H9 (cell line): ENCODE results near the gene KCNH4. TPM values are rescaled to one million over a fixed set of nuclear protein-coding genes. Genes with fewer than 3 reads are reported as not detected.

Experiments used
- DNase-seq: peaks from one replicate; pipeline ENCODE4 v3.0.0-alpha.2; 2017
- H2AFZ ChIP-seq: one replicate; pipeline ENCODE4 v1.6.1; 2013; ENCODE audit warnings: mild to moderate bottlenecking, low read length, control low read depth, moderate library complexity
- H2AK5ac ChIP-seq: 2 replicates; pipeline ENCODE4 v1.6.1; 2013; ENCODE audit warnings: low read length, control low read depth, mixed read lengths; ENCODE audit not compliant: insufficient read length
- H2BK120ac ChIP-seq: one replicate; pipeline ENCODE4 v1.6.1; 2013; ENCODE audit warnings: low read depth, mild to moderate bottlenecking, low read length, control low read depth, inconsistent platforms; ENCODE audit not compliant: poor library complexity, severe bottlenecking
- H2BK12ac ChIP-seq: 2 replicates; pipeline ENCODE4 v1.6.1; 2013; ENCODE audit warnings: low read length, control low read depth, mixed read lengths, low read depth; ENCODE audit not compliant: insufficient read length
- H2BK15ac ChIP-seq: 2 replicates; pipeline ENCODE4 v1.6.1; 2013; ENCODE audit warnings: low read depth, low read length, control low read depth
- H2BK20ac ChIP-seq: one replicate; pipeline ENCODE4 v1.6.1; 2013; ENCODE audit warnings: low read depth, mild to moderate bottlenecking, low read length, control low read depth, inconsistent platforms; ENCODE audit not compliant: poor library complexity, severe bottlenecking
- H2BK5ac ChIP-seq: 2 replicates; pipeline ENCODE4 v1.6.1; 2013; ENCODE audit warnings: low read length, control low read depth, mixed read lengths; ENCODE audit not compliant: insufficient read length
- H3K14ac ChIP-seq: 2 replicates; pipeline ENCODE4 v1.6.1; 2013; ENCODE audit warnings: low read length, control low read depth; ENCODE audit not compliant: insufficient read depth
- H3K18ac ChIP-seq: 2 replicates; pipeline ENCODE4 v1.6.1; 2013; ENCODE audit warnings: low read depth, mild to moderate bottlenecking, mixed read lengths, low read length, control low read depth; ENCODE audit not compliant: insufficient read length
- H3K23ac ChIP-seq: 2 replicates; pipeline ENCODE4 v1.6.1; 2013; ENCODE audit warnings: low read length, control low read depth, mixed read lengths, low read depth; ENCODE audit not compliant: insufficient read length
- H3K23me2 ChIP-seq: 2 replicates; pipeline ENCODE4 v1.6.1; 2013; ENCODE audit warnings: low read depth, mild to moderate bottlenecking, mixed read lengths, low read length, control low read depth; ENCODE audit not compliant: insufficient read length, poor library complexity, severe bottlenecking
- H3K27ac ChIP-seq: 2 replicates; pipeline ENCODE4 v1.5.1; 2013; ENCODE audit warnings: low read length, control low read depth, mixed read lengths, low read depth; ENCODE audit not compliant: insufficient read length
- H3K27me3 ChIP-seq: 2 replicates; pipeline ENCODE4 v1.6.1; 2013; ENCODE audit warnings: low read length, control low read depth, inconsistent platforms; ENCODE audit not compliant: insufficient read depth
- H3K4ac ChIP-seq: 2 replicates; pipeline ENCODE4 v1.6.1; 2013; ENCODE audit warnings: low read depth, mild to moderate bottlenecking, control low read depth, inconsistent platforms, low read length, moderate library complexity
- H3K4me1 ChIP-seq: 2 replicates; pipeline ENCODE4 v1.6.1; 2013; ENCODE audit warnings: low read length, control low read depth, inconsistent platforms; ENCODE audit not compliant: insufficient read depth
- H3K4me2 ChIP-seq: 2 replicates; pipeline ENCODE4 v1.6.1; 2013; ENCODE audit warnings: low read length, control low read depth, mixed read lengths; ENCODE audit not compliant: insufficient read length, insufficient read depth
- H3K56ac ChIP-seq: 2 replicates; pipeline ENCODE4 v1.6.1; 2013; ENCODE audit warnings: low read depth, mild to moderate bottlenecking, mixed read lengths, low read length, control low read depth; ENCODE audit not compliant: insufficient read length
- H3K79me1 ChIP-seq: 2 replicates; pipeline ENCODE4 v1.6.1; 2013; ENCODE audit warnings: low read depth, mild to moderate bottlenecking, moderate library complexity, low read length, control low read depth, inconsistent platforms; ENCODE audit not compliant: insufficient read depth, poor library complexity, severe bottlenecking
- H3K79me2 ChIP-seq: 2 replicates; pipeline ENCODE4 v1.6.1; 2013; ENCODE audit warnings: low read length, control low read depth, inconsistent platforms; ENCODE audit not compliant: insufficient read depth
- H3K9ac ChIP-seq: 2 replicates; pipeline ENCODE4 v1.6.1; 2013; ENCODE audit warnings: low read length, control low read depth, mixed read lengths; ENCODE audit not compliant: insufficient read length; ENCODE audit errors: extremely low read depth
- H3K9me3 ChIP-seq: one replicate; pipeline ENCODE4 v1.6.1; 2013; ENCODE audit warnings: low read depth, low read length, inconsistent platforms; ENCODE audit not compliant: control insufficient read depth
- H3T11ph ChIP-seq: one replicate; pipeline ENCODE4 v1.6.1; 2013; ENCODE audit warnings: mild to moderate bottlenecking, low read length, control low read depth, inconsistent platforms
- H4K20me1 ChIP-seq: one replicate; pipeline ENCODE4 v1.6.1; 2013; ENCODE audit not compliant: control insufficient read depth, insufficient read length, insufficient read depth
- H4K5ac ChIP-seq: 2 replicates; pipeline ENCODE4 v1.6.1; 2013; ENCODE audit warnings: low read depth, mild to moderate bottlenecking, mixed read lengths, low read length, control low read depth; ENCODE audit not compliant: insufficient read length
- H4K8ac ChIP-seq: replicated peaks from 2 replicates; pipeline ENCODE4 v1.6.1; 2013; ENCODE audit warnings: low read length, control low read depth, mixed read lengths, low read depth; ENCODE audit not compliant: insufficient read length
- H4K91ac ChIP-seq: 2 replicates; pipeline ENCODE4 v1.6.1; 2013; ENCODE audit warnings: low read depth, mild to moderate bottlenecking, moderate library complexity, mixed read lengths, low read length, control low read depth; ENCODE audit not compliant: insufficient read length
- H3K27ac Mint-ChIP-seq, 3 experiments: 2 replicates in 2 of 3; 3 replicates in 1 of 3; pipeline ENCODE4 v1.8.0; 2020 to 2021; ENCODE audit warnings: mixed read lengths in 3 of 3, mild to moderate bottlenecking in 1 of 3, moderate library complexity in 1 of 3
- H3K27me3 Mint-ChIP-seq: 2 replicates; pipeline ENCODE4 v1.8.0; 2021; ENCODE audit warnings: low read depth, mild to moderate bottlenecking, moderate library complexity, mixed read lengths
- H3K36me3 Mint-ChIP-seq, 3 experiments: 2 replicates in 2 of 3; 3 replicates in 1 of 3; pipeline ENCODE4 v1.8.0; 2020 to 2021; ENCODE audit warnings: low read depth in 3 of 3, mixed read lengths in 3 of 3; ENCODE audit not compliant: insufficient read depth in 1 of 3
- H3K4me1 Mint-ChIP-seq, 2 experiments: 2 replicates each; pipeline ENCODE4 v1.8.0; 2020; ENCODE audit warnings: mixed read lengths in 2 of 2
- H3K4me3 Mint-ChIP-seq, 2 experiments: 2 replicates in 1 of 2; 3 replicates in 1 of 2; pipeline ENCODE4 v1.8.0; 2020 to 2021; ENCODE audit warnings: mild to moderate bottlenecking in 2 of 2, mixed read lengths in 2 of 2, moderate library complexity in 1 of 2
- H3K9me3 Mint-ChIP-seq, 2 experiments: 2 replicates in 1 of 2; 3 replicates in 1 of 2; pipeline ENCODE4 v1.8.0; 2020; ENCODE audit warnings: mild to moderate bottlenecking in 2 of 2, mixed read lengths in 2 of 2, moderate library complexity in 1 of 2
- CTCF ChIP-seq: fragments of 200-600 bp; sonication (generic); conservative IDR thresholded peaks from 3 replicates; pipeline ENCODE4 v1.8.0; 2021; ENCODE audit warnings: antibody characterized with exemption, mild to moderate bottlenecking
- WGBS: extraction: QIAGEN DNeasy Blood & Tissue Kit; methylation state at CpG from one replicate; pipeline ENCODE4 v1.1.7; 2013; ENCODE audit warnings: missing lambda C conversion rate, low lambda C conversion rate, mixed read lengths; ENCODE audit not compliant: insufficient read length; ENCODE audit errors: extremely low coverage; 5-methylcytosine and 5-hydroxymethylcytosine counted together
- total RNA-seq: library from RNA; stranded (reverse); gene quantifications from 2 replicates; pipeline ENCODE4 v1.2.1, GENCODE V29; 2021

The KCNH4 gene
- total RNA-seq, 1 experiment from 2014 or later, result not detected

DNA sequence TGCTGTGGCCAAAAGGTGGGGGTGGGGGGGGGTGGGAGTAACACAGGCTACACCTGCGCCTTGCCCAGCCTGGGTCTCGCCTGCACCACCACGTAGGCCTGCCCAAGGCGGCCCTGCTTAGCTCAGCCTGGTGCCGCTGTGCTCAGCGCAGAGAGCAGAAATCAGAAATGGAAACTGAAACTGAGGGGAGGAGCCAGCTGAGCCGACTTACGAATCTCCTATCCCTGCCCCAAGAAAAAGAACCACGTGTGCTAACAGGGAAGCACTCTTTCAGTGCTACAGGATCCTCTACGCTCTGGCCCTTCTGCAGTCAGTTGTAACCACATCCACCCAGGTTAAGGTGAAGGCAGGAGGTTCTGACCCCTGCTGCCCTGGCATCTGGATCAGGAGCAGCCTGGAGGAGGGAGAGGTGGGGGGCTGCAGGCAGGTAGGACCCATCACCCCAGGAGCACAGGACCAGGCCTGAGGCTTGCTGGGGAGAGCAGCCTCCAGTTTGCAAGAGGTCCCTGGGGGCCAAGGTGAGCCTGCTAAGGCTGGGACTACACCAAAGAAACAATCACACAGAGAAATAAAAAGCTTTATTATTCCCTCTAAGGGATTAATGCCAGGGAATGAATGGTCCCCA lies 68.3 kb downstream of the KCNH4 start, which contains the start of gene DHX58:
Gene DHX58, minus strand, starts transcription at position 163 of the 625 bp plus-strand sequence. CDS start 822 bp downstream, outside the sequence.
- Histone ChIP-seq H3K9me3 (no peaks in the 10 kb centered on the region), H3K4ac (no peak within 1 kb of the TSS), H2AFZ (no peak within 1 kb of the TSS), H3K4me2 (no peak within 1 kb of the TSS), H3K56ac (no peak within 1 kb of the TSS), H3K23ac (no peak within 1 kb of the TSS), H2BK20ac (no peak within 1 kb of the TSS), H4K20me1 (no peaks in the 10 kb centered on the region), H3K27me3 (no peaks in the 10 kb centered on the region), H3K9ac (no peak within 1 kb of the TSS), H3K4me1 (peaks cover 4% of the 10 kb centered on the region; the same call in 1 of the 2 replicates), H2BK15ac (no peak within 1 kb of the TSS), H2BK5ac (no peak within 1 kb of the TSS), H3K18ac (no peak within 1 kb of the TSS), H2BK120ac (no peak within 1 kb of the TSS), H4K8ac (no peak within 1 kb of the TSS), H3T11ph (no peak within 1 kb of the TSS), H4K91ac (no peak within 1 kb of the TSS), H4K5ac (no peak within 1 kb of the TSS), H3K79me1 (no peaks in the 10 kb centered on the region), H3K79me2 (no peaks in the 10 kb centered on the region), H2BK12ac (no peak within 1 kb of the TSS), H3K14ac (no peak within 1 kb of the TSS), H2AK5ac (no peak within 1 kb of the TSS), H3K23me2 (no peaks in the 10 kb centered on the region), H3K27ac (no peak within 1 kb of the TSS)
- peaks cover 20 to 25% of the 10 kb centered on the region in 2 experiments for H3K4me1 Mint-ChIP-seq
- H3K27me3 Mint-ChIP-seq, result no peaks in the 10 kb centered on the region; the same call in 1 of the 2 replicates
- peaks cover 11 to 36% (median 35%) of the 10 kb centered on the region in 3 experiments; a peak in 6 of 7 replicates for H3K36me3 Mint-ChIP-seq
- no CpG with 5 or more reads among the region's 10 CpGs for WGBS
- H3K4me3 Mint-ChIP-seq, result no peak within 1 kb of the TSS
- H3K27ac Mint-ChIP-seq, result peak within 1 kb of the TSS in 2 of 3 experiments; percentile 68 to 83; a peak in 2 of 7 replicates
- no peak for TF ChIP-seq CTCF
- no peak for DNase-seq
- no peaks in the 10 kb centered on the region for H3K9me3 Mint-ChIP-seq
